NCI-H2029 treated with DMSO at 0.1 percent for 48 hours (cell line): Measurements from ENCODE around the gene NUDT1.

Experiments
- DNase-seq: peaks from one replicate; lab custom pipeline; 2025; lab: John Stamatoyannopoulos, UW

Gene NUDT1

GRCh38 chr7:2241580-2242540 lies at the start of gene NUDT1, which contains the start of gene MRM2:
TSS of gene NUDT1 (plus strand) at chr7:2242226. CDS start at chr7:2244575, 2,349 bp downstream.
TSS of gene MRM2 (minus strand) at chr7:2242205. CDS start at chr7:2242169, 36 bp downstream.
- peak; percentile 34 for DNase-seq

GRCh38 chr7:2192831-2193534 lies 49.0 kb upstream of the NUDT1 start:
- DNase-seq, result peak; percentile 95

GRCh38 chr7:2193575-2194305 lies 48.3 kb upstream of the NUDT1 start:
- DNase-seq, result no peak

- peak; percentile 83 for DNase-seq
Measured at GRCh38 chr7:2195400-2196246, 46.4 kb upstream of the NUDT1 start.

- DNase-seq, result peak; percentile 92
Measured at GRCh38 chr7:2196381-2197378, 45.3 kb upstream of the NUDT1 start.

- DNase-seq, result no peak
Measured at GRCh38 chr7:2197436-2198155, 44.4 kb upstream of the NUDT1 start.

- peak; percentile 96 for DNase-seq
Measured at GRCh38 chr7:2198206-2198605, 43.8 kb upstream of the NUDT1 start.

GRCh38 chr7:2198760-2199159 lies 43.3 kb upstream of the NUDT1 start:
- no peak for DNase-seq

- DNase-seq, result no peak
Measured at GRCh38 chr7:2199528-2199927, 42.5 kb upstream of the NUDT1 start.

GRCh38 chr7:2199956-2200583 lies 42.0 kb upstream of the NUDT1 start:
- no peak for DNase-seq

GRCh38 chr7:2200584-2200980 lies 41.4 kb upstream of the NUDT1 start:
- DNase-seq, result no peak

GRCh38 chr7:2201128-2201527 lies 40.9 kb upstream of the NUDT1 start:
- no peak for DNase-seq

GRCh38 chr7:2201686-2202360 lies 40.2 kb upstream of the NUDT1 start:
- DNase-seq, result no peak

GRCh38 chr7:2202361-2202761 lies 39.7 kb upstream of the NUDT1 start:
- DNase-seq, result no peak

- no peak for DNase-seq
Measured at GRCh38 chr7:2202901-2203765, 38.9 kb upstream of the NUDT1 start.

- DNase-seq, result no peak
Measured at GRCh38 chr7:2203766-2204300, 38.2 kb upstream of the NUDT1 start.

- DNase-seq, result no peak
Measured at GRCh38 chr7:2204446-2204845, 37.6 kb upstream of the NUDT1 start.
